Activated T-helper 9 cell treated with anti-CD3 and anti-CD28 coated beads, Interleukin-2, amount 50 U/mL, for 16 hours (primary cell): Measurements from ENCODE around the gene PRAC2.

Experiments
- DNase-seq: peaks from one replicate; pipeline ENCODE4 v3.0.0-alpha.2; 2020; ENCODE audit warnings: low read depth

Gene PRAC2

GRCh38 chr17:48734333-48735061 lies 11.5 kb downstream of the PRAC2 start:
- no peak for DNase-seq

- no peak for DNase-seq
These were observed 12.0 kb downstream of the PRAC2 start for GRCh38 chr17:48735062-48735351.

- no peak for DNase-seq
These were observed 14.5 kb downstream of the PRAC2 start for GRCh38 chr17:48737330-48738043.

- DNase-seq = no peak
These were observed 15.4 kb downstream of the PRAC2 start for GRCh38 chr17:48738424-48738802.

DNA sequence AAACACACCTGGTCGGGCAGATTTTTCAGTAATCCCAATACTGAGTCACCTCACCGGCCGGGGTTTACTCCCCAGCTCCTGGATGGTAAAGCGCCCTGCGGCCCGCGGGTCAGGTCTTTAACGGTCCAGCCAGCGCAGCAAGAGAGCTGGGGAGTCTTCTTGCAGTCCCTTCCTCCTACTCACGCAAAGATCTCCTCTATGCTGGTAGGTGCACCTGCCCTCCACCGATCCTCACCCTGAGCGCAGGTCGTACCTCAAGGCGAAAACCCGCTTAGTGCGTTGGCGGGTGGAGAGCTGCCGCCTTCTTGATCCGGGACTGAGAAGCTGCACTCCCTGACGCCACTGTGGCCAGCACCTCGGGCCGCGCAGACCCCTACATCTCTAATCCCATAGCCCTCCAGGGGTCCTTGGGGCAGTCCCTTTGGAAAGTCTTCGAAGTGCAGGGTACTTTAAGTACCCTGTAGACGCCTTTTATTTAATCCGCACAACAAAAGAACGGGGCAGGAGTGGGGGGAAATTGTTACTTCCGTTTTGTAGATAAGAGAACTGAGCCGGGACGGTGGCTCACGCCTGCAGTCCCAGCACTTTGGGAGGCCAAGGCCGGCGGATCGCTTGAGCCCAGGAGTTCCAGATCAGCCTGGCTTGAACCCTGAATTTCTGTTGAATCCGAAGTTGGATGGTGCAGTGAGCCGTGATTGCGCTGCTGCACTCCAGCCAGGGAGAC lies 16.0 kb downstream of the PRAC2 start:
- DNase-seq = no peak

GRCh38 chr17:48740537-48740936 lies 17.6 kb downstream of the PRAC2 start:
- DNase-seq = no peak

- no peak for DNase-seq
These were observed 22.6 kb downstream of the PRAC2 start for GRCh38 chr17:48745381-48746275.

DNA sequence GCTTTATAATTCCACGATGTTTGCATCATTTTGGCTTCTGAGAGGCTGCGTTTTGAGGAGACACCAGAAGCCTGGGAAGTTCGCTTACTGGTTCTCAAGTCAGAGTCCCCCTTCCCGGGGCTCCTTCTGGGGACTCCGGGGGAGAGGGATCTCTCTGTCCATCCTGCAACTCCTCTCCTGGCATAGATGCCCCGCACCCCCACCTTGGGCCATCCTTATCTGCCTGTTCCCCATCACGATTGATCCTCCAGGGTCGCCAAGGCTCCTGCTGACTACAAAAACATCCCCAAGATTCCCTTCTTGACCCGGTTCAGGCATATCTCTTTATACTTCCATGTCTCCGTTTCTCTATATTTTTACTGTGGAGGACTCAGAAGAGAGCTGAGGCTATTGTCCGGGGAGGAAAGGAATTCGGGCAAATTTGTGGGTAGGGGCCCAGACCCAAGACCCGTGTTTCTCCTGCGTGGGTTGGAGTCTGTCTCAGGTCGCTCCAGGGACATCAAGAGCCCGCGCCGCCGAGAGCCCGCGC lies 24.0 kb downstream of the PRAC2 start:
- no peak for DNase-seq

GRCh38 chr17:48747445-48748363 lies 24.7 kb downstream of the PRAC2 start:
- no peak for DNase-seq

DNA sequence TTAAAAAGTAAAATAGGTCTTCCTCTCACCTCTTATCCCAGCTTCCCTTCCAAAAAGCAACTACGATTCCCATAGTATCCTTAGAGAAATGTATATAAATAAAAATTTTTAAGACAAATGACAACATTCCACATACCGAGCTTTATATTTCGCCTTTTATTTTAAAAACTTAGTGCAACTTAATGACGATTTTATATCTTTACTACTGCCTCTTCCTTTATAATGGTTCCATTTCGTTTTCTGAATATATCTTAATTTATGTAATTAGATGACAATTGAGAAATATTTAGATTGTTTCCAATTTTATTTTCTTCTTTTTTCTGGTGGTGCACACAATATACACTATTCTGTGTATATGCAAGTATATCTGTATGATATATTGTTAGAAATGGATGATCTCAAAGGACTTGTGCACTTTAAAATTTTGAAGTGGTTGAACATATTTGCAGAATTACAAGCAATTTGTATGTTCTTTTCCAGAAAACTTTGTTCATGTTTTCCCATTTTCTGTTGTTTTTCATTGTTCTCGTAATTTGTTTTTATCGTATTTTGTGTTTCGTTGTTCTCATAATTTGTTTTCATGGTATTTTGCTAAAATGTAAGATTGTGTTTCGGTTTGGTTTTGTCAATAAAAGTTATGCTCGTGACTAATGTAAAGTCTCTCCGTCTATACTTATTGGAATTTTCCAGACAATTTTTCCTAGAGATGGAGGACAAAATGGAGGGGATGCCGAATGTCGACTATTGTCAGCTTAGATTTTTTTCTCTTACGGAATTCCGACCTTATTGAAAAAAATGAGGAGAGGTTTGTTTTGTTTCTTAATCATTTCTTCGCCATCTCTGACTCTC lies 26.0 kb downstream of the PRAC2 start:
- no peak for DNase-seq

DNA sequence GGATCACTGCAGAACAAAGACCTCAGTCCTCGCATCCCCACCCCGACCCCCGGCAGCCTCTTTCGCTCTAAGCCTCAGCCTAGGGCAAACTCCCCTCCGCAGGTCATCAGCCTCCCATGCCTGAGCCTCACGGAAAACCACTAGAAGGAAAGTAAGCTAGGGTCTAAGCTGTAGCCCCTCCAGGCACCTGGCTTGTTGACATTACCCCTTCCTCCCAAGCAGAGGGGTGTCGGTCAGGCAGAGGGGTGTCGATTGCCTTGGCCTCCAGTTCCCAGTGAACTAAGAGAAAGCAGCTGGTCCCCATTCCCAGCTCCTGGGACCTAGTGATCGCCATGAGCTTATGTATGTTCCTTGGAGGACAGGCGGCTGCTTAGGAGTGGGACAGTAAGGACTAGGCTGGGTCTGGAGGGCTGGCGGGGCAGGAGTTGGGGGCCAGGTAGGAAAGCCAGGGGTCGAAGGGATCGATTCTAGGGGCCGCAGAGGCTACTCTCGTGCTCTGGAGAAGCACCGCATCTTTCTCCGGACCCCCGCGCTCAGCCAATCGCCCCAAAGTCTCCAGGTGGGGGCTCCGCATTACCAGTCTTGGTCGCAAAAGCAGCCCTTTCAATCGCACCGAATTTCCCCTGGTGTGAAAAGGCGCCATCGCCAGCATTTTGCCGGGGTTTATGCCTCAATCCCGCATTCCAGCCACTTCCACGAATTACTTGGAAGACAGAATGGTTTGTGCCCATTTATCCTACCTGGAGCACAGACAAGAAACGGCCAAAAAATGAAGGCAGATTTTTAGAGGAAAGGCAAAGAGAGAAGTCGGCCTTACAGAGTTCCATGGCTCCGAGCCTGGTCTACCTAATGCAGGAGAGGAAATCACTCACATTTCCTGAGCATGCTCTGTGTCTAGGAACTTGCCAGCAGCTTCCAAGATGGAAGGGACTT lies 26.9 kb downstream of the PRAC2 start:
- DNase-seq = no peak

- no peak for DNase-seq
These were observed 28.2 kb downstream of the PRAC2 start for GRCh38 chr17:48751172-48751571.

DNA sequence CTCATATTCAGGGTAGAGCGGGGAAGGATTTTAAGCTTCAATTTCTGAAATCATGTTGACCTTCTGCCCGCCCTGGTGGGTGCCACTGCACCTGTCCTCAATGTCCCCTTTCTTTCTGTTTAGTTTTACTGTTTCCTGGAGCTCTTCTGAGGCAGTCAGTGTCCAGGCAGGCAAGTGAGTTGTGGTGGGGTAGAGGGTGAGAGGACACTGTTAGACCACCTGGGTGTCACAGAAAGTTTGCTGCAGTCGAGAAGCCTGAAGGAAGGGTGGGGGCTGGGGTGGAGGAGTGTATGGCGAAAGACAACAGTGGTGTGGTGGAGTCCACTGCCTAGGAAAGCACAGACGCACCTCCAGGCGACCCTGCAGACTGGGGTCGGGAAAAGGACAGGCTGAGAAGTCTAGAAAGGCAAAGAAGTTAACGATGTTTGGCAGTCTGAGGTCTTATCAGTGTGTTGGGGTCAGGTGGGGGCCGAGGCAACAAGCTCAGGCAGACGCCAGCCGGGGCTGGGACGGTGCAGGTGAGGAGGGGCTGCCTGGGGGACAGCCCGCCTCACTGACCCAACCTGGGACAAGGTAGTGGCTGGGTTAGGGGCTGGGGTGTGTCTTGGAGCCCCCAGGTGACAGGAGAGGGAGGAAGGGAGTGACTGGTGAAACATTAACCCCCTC lies 28.9 kb downstream of the PRAC2 start:
- DNase-seq = no peak

DNA sequence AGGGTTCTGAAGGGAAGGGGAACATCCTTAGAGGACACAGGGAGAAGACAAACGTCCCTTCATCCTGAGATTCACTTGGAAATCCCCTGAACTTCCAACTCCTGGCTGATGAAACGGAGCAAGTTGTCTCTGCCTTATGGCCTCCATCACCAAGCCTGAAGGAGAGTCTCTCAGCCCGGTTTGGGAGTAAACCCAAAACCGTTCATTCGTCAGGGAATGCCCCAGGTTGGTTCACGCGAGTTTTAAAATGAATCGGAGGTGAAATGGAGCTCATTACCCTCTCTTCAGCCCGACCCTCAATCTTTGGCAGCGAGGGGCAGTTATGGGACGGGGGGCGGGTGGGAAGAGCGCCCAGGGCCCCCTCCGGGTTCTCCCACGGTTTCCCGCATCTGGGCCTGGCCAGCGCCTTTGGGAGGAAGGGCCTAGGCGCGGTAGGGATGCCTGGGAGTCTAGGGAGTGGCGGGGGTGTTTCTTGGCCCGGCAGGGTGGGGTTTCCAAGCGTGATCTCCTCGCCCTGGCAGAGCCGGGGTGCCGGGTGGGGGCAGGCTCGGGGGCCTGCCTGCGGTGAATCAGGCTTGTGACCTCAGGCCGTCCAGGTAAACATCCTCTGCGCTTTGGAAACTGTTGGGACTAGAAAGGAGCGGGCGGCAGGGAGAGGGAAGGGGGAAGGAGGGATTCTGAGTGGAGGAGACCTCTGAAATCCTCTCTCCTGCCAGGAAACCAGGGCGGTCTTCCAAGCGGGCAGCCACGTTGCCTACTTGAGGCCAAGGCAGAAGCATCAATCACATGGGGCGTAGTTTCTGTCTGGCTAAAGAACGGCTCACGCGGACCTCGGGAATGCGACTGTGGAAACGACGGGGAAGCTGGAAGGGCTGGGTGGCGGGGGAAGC lies 29.7 kb downstream of the PRAC2 start:
- no peak for DNase-seq

GRCh38 chr17:48753794-48754499 lies 31.0 kb downstream of the PRAC2 start:
- no peak for DNase-seq

- DNase-seq = no peak
These were observed 31.7 kb downstream of the PRAC2 start for GRCh38 chr17:48754500-48755261.
